HCT116 (cell line): ENCODE data around the gene PTMS. TPM values are rescaled to one million over a fixed set of nuclear protein-coding genes. Genes with fewer than 3 reads are reported as not detected.

ENCODE experiments used
- ATAC-seq: fragments of 200-7000 bp; cut with Tn5 transposase; 2 replicates; pipeline ENCODE4 v1.9.1; 2020; ENCODE audit warnings: mild to moderate bottlenecking, moderate library complexity
- BruUV-seq: library from RNA; stranded (reverse); fragments of 400-500 nt; replicated peaks from 2 replicates; lab custom pipeline; 2021; lab: Mats Ljungman, UMichigan
- CTCF ChIA-PET: fragments of 300-600 bp; sonication (Branson Sonifier 250); formaldehyde crosslinking; loops from one replicate; lab custom pipeline; 2021; ENCODE audit warnings: antibody characterized with exemption; lab: Charles Lee
- POLR2A ChIA-PET: fragments of 300-600, 350-600 bp; sonication (Branson Sonifier 250); formaldehyde crosslinking; loops from one replicate; lab custom pipeline; 2021; ENCODE audit warnings: antibody characterized with exemption; lab: Charles Lee
- RAD21 ChIA-PET, 2 experiments: fragments of 300-600 bp; sonication (Branson Sonifier 250); formaldehyde crosslinking; loops; one replicate each; lab custom pipeline; 2023; ENCODE audit warnings: low total read pairs in 2 of 2; ENCODE audit not compliant: uncharacterized antibody in 2 of 2, unreplicated experiment in 2 of 2, low non-redundant PET in 1 of 2; lab: Charles Lee
- DNase-seq: peaks from one replicate; pipeline ENCODE4 v3.0.0-alpha.2; 2010; ENCODE audit warnings: low read depth, low spot score
- H2AFZ ChIP-seq: fragments of 200-600 bp; shearing (Covaris generic), sonication (generic); 2 replicates; pipeline ENCODE4 v1.6.1; 2017; ENCODE audit warnings: low read depth, mixed run types, mixed read lengths, antibody characterized with exemption, low read length; ENCODE audit not compliant: poor library complexity, severe bottlenecking
- H3K27ac ChIP-seq: 2 replicates; pipeline ENCODE4 v1.5.1; 2012; ENCODE audit warnings: low read depth, low read length
- H3K27me3 ChIP-seq: fragments of 200-600 bp; sonication (generic); 2 replicates; pipeline ENCODE4 v1.6.1; 2016; ENCODE audit warnings: mixed run types, low read length, mixed read lengths; ENCODE audit not compliant: insufficient read depth
- H3K36me3 ChIP-seq, 2 experiments: fragments of 200-500 bp in 1 of 2; fragments of 200-600 bp in 1 of 2; sonication (Bioruptor generic) in 1 of 2; sonication (generic) in 1 of 2; 2 replicates each; pipeline versions ENCODE4 v1.5.1 to v1.6.1; 2014 to 2016; ENCODE audit warnings: low read length in 2 of 2, inconsistent platforms in 1 of 2, mixed read lengths in 1 of 2, mixed run types in 1 of 2; ENCODE audit not compliant: insufficient read depth in 2 of 2, control insufficient read depth in 1 of 2
- H3K4me1 ChIP-seq, 2 experiments: fragments of 200-600 bp in 1 of 2; sonication (generic) in 1 of 2; 2 replicates each; pipeline versions ENCODE4 v1.5.1 to v1.6.1; 2012 to 2017; ENCODE audit warnings: low read length in 2 of 2, inconsistent platforms in 1 of 2, mild to moderate bottlenecking in 1 of 2, mixed read lengths in 1 of 2, mixed run types in 1 of 2, moderate library complexity in 1 of 2; ENCODE audit not compliant: insufficient read depth in 2 of 2, control insufficient read depth in 1 of 2
- H3K4me2 ChIP-seq: fragments of 200-600 bp; sonication (generic); 2 replicates; pipeline ENCODE4 v1.6.1; 2017; ENCODE audit warnings: mixed run types, low read length, mixed read lengths
- H3K4me3 ChIP-seq, 2 experiments: fragments of 200-600 bp in 1 of 2; sonication (generic) in 1 of 2; replicated peaks in 1 of 2; 2 replicates each; pipeline ENCODE4 v1.5.1; 2011 to 2016; ENCODE audit warnings: low read length in 2 of 2, control low read depth in 1 of 2, low read depth in 1 of 2, mild to moderate bottlenecking in 1 of 2, mixed read lengths in 1 of 2, mixed run types in 1 of 2
- H3K79me2 ChIP-seq: fragments of 200-600 bp; sonication (generic); 2 replicates; pipeline ENCODE4 v1.6.1; 2017; ENCODE audit warnings: mild to moderate bottlenecking, mixed run types, low read length, moderate library complexity, mixed read lengths; ENCODE audit not compliant: insufficient read depth
- H3K9ac ChIP-seq: fragments of 200-600 bp; sonication (generic); 2 replicates; pipeline ENCODE4 v1.6.1; 2016; ENCODE audit warnings: low read length, mixed read lengths
- H3K9me2 ChIP-seq: fragments of 200-600 bp; sonication (generic), shearing (Covaris generic); 2 replicates; pipeline ENCODE4 v1.6.1; 2017; ENCODE audit warnings: mixed run types, mild to moderate bottlenecking, moderate library complexity; ENCODE audit not compliant: insufficient read depth
- H3K9me3 ChIP-seq, 2 experiments: fragments of 200-500 bp in 1 of 2; fragments of 200-600 bp in 1 of 2; sonication (Bioruptor generic) in 1 of 2; sonication (generic) in 1 of 2; 2 replicates each; pipeline ENCODE4 v1.6.1; 2014 to 2017; ENCODE audit warnings: low read length in 2 of 2, mixed read lengths in 2 of 2, inconsistent platforms in 1 of 2, low read depth in 1 of 2, mild to moderate bottlenecking in 1 of 2, mixed run types in 1 of 2, moderate library complexity in 1 of 2; ENCODE audit not compliant: control insufficient read depth in 1 of 2, insufficient read depth in 1 of 2
- H4K20me1 ChIP-seq: fragments of 200-600 bp; sonication (generic), shearing (Covaris generic); 2 replicates; pipeline ENCODE4 v1.6.1; 2017; ENCODE audit warnings: mixed run types, mild to moderate bottlenecking, moderate library complexity; ENCODE audit not compliant: insufficient read depth
- CEBPB ChIP-seq: IDR thresholded peaks from 2 replicates; pipeline ENCODE4 v1.6.1; 2012; ENCODE audit warnings: low read depth
- ELF1 ChIP-seq: IDR thresholded peaks from 2 replicates; pipeline ENCODE4 v1.6.1; 2012; ENCODE audit warnings: low read depth, borderline replicate concordance
- JUND ChIP-seq: IDR thresholded peaks from 2 replicates; pipeline ENCODE4 v1.6.1; 2012
- MAX ChIP-seq: IDR thresholded peaks from 2 replicates; pipeline ENCODE4 v1.6.1; 2012
- POLR2A ChIP-seq: IDR thresholded peaks from 2 replicates; pipeline ENCODE4 v1.7.0; 2011; ENCODE audit warnings: borderline replicate concordance; ENCODE audit not compliant: insufficient read depth, insufficient read length; ENCODE audit errors: extremely low read depth
- SIN3A ChIP-seq: IDR thresholded peaks from 2 replicates; pipeline ENCODE4 v1.6.1; 2012; ENCODE audit warnings: low read depth
- TCF7L2 ChIP-seq: IDR thresholded peaks from 2 replicates; pipeline ENCODE4 v1.7.0; 2011; ENCODE audit warnings: borderline replicate concordance, inconsistent platforms; ENCODE audit not compliant: insufficient read depth, insufficient read length; ENCODE audit errors: extremely low read depth
- ZBTB33 ChIP-seq: IDR thresholded peaks from 2 replicates; pipeline ENCODE4 v1.6.1; 2011; ENCODE audit warnings: mild to moderate bottlenecking, low read length, moderate library complexity; ENCODE audit not compliant: insufficient replicate concordance; ENCODE audit errors: extremely low read depth
- ZFX ChIP-seq: fragments of 450-650 bp; IDR thresholded peaks from 2 replicates; pipeline ENCODE4 v1.6.1; 2017
- intact Hi-C: fragments of 100-400 bp; cut with micrococcal nuclease; formaldehyde crosslinking; loops from 2 replicates; pipeline ENCODE4 v1.10.0; 2022
- total RNA-seq: library from RNA; stranded (reverse); gene quantifications from one replicate; pipeline ENCODE4 v1.2.1, GENCODE V29; 2021; ENCODE audit not compliant: unreplicated experiment

The PTMS gene
- total RNA-seq, 1 experiment from 2014 or later: 494 TPM

- ATAC-seq: no peak
- no peak overlapping the region for H3K9ac ChIP-seq
- H4K20me1 ChIP-seq: no peaks in the 10 kb centered on the region
- H2AFZ ChIP-seq: no peak overlapping the region
- peaks cover 2 to 14% of the 10 kb centered on the region in 2 experiments; a peak in 3 of 4 replicates for H3K4me1 ChIP-seq
- H3K4me3 ChIP-seq: no peak overlapping the region
- no TSS peak for BruUV-seq
- no peaks in the 10 kb centered on the region for H3K9me3 ChIP-seq
- intact Hi-C loops: no loop called here
- no peaks in the 10 kb centered on the region for H3K27me3 ChIP-seq
- POLR2A ChIA-PET: no interaction called here
- no peak overlapping the region for H3K27ac ChIP-seq
- TF ChIP-seq ZFX (no peak), ELF1 (no peak), JUND (no peak), POLR2A (no peak), TCF7L2 (no peak), SIN3A (no peak), ZBTB33 (no peak), MAX (no peak), CEBPB (no peak)
- TF ChIP-seq, all 23 proteins: peak for 0
- CTCF ChIA-PET: no interaction called here
- DNase-seq: no peak
- RAD21 ChIA-PET: no interaction called here
- Histone ChIP-seq H3K9me2 (no peaks in the 10 kb centered on the region), H3K4me2 (no peak overlapping the region), H3K79me2 (peaks cover 14% of the 10 kb centered on the region; the same call in 1 of the 2 replicates), H3K36me3 (peaks cover 18 to 34% of the 10 kb centered on the region in 2 experiments; a peak in 3 of 4 replicates)
These were observed 37.0 kb upstream of the PTMS start for GRCh38 chr12:6729186-6729585.
